ENCODE measurements around the gene ICAM3.
"Not testable (repeated sequence)": the region's sequence is repeated elsewhere in the genome, so short reads cannot be mapped to it uniquely, and the experiment has no call there.

ICAM3 gene

GRCh38 chr19:10339380-10339960 lies at the start of gene ICAM3:
Gene ICAM3 (minus strand): TSS chr19:10339624. CDS start chr19:10339614, 10 bp downstream.
- Mint-ChIP-seq H3K27me3 (ENCODE audit: low read depth) (no peaks in the 10 kb centered on the region), H3K36me3 (ENCODE audit: low read depth) (peaks cover 18% of the 10 kb centered on the region), H3K4me3 (peak within 1 kb of the TSS; percentile 96), H3K4me1 (ENCODE audit: low read depth) (peaks cover 16% of the 10 kb centered on the region), H3K27ac (peak within 1 kb of the TSS; percentile 90), H3K9me3 (no peaks in the 10 kb centered on the region)
- DNase-seq (ENCODE audit: low spot score): peak; percentile 67

GRCh38 chr19:10388957-10389356 lies 49.5 kb upstream of the ICAM3 start:
- peak; percentile 67 for DNase-seq (ENCODE audit: low spot score)
- Mint-ChIP-seq H3K4me3 (no peak overlapping the region), H3K4me1 (ENCODE audit: low read depth) (no peaks in the 10 kb centered on the region), H3K27ac (peak overlapping the region; percentile 15), H3K9me3 (no peaks in the 10 kb centered on the region), H3K27me3 (ENCODE audit: low read depth) (no peaks in the 10 kb centered on the region), H3K36me3 (ENCODE audit: low read depth) (peaks cover 12% of the 10 kb centered on the region)

GRCh38 chr19:10384580-10384979 lies 45.2 kb upstream of the ICAM3 start:
- no peak overlapping the region for H3K27ac Mint-ChIP-seq
- H3K27me3 Mint-ChIP-seq (ENCODE audit: low read depth): no peaks in the 10 kb centered on the region
- peaks cover 6% of the 10 kb centered on the region for H3K36me3 Mint-ChIP-seq (ENCODE audit: low read depth)
- H3K4me1 Mint-ChIP-seq (ENCODE audit: low read depth): peaks cover 9% of the 10 kb centered on the region
- no peaks in the 10 kb centered on the region for H3K9me3 Mint-ChIP-seq
- no peak overlapping the region for H3K4me3 Mint-ChIP-seq
- DNase-seq (ENCODE audit: low spot score): no peak

GRCh38 chr19:10383223-10383499 lies 43.7 kb upstream of the ICAM3 start:
- not testable (repeated sequence) for H3K4me3 Mint-ChIP-seq; H3K9me3 Mint-ChIP-seq; DNase-seq (ENCODE audit: low spot score); H3K27ac Mint-ChIP-seq; H3K27me3 Mint-ChIP-seq (ENCODE audit: low read depth)
- peaks cover 17% of the 10 kb centered on the region for H3K4me1 Mint-ChIP-seq (ENCODE audit: low read depth)
- peaks cover 16% of the 10 kb centered on the region for H3K36me3 Mint-ChIP-seq (ENCODE audit: low read depth)

- peak; percentile 97 for DNase-seq (ENCODE audit: low spot score)
- peak within 1 kb of the TSS; percentile 95 for H3K27ac Mint-ChIP-seq
- peaks cover 23% of the 10 kb centered on the region for H3K36me3 Mint-ChIP-seq (ENCODE audit: low read depth)
- H3K27me3 Mint-ChIP-seq (ENCODE audit: low read depth): no peaks in the 10 kb centered on the region
- no peaks in the 10 kb centered on the region for H3K9me3 Mint-ChIP-seq
- peaks cover 17% of the 10 kb centered on the region for H3K4me1 Mint-ChIP-seq (ENCODE audit: low read depth)
- peak within 1 kb of the TSS; percentile 97 for H3K4me3 Mint-ChIP-seq
Measured at GRCh38 chr19:10380313-10381102, 41.1 kb upstream of the ICAM3 start, which contains the start of gene TYK2. Gene TYK2 (minus strand): TSS chr19:10380572. CDS start chr19:10378406, 2,166 bp downstream.

- peak overlapping the region; percentile 97 for H3K4me3 Mint-ChIP-seq
- peak overlapping the region; percentile 95 for H3K27ac Mint-ChIP-seq
- no peak for DNase-seq (ENCODE audit: low spot score)
- H3K36me3 Mint-ChIP-seq (ENCODE audit: low read depth): peaks cover 26% of the 10 kb centered on the region
- peaks cover 18% of the 10 kb centered on the region for H3K4me1 Mint-ChIP-seq (ENCODE audit: low read depth)
- H3K27me3 Mint-ChIP-seq (ENCODE audit: low read depth): no peaks in the 10 kb centered on the region
- H3K9me3 Mint-ChIP-seq: no peaks in the 10 kb centered on the region
Measured at GRCh38 chr19:10379880-10380312, 40.5 kb upstream of the ICAM3 start.

- H3K27ac Mint-ChIP-seq: no peak overlapping the region
- H3K4me1 Mint-ChIP-seq (ENCODE audit: low read depth): peaks cover 20% of the 10 kb centered on the region
- no peaks in the 10 kb centered on the region for H3K9me3 Mint-ChIP-seq
- H3K36me3 Mint-ChIP-seq (ENCODE audit: low read depth): peaks cover 32% of the 10 kb centered on the region
- no peak for DNase-seq (ENCODE audit: low spot score)
- no peaks in the 10 kb centered on the region for H3K27me3 Mint-ChIP-seq (ENCODE audit: low read depth)
- H3K4me3 Mint-ChIP-seq: no peak overlapping the region
Measured at GRCh38 chr19:10378124-10378523, 38.7 kb upstream of the ICAM3 start.

- H3K4me3 Mint-ChIP-seq; H3K27me3 Mint-ChIP-seq (ENCODE audit: low read depth); H3K9me3 Mint-ChIP-seq; H3K27ac Mint-ChIP-seq; DNase-seq (ENCODE audit: low spot score): not testable (repeated sequence)
- Mint-ChIP-seq H3K36me3 (ENCODE audit: low read depth) (peaks cover 32% of the 10 kb centered on the region), H3K4me1 (ENCODE audit: low read depth) (peaks cover 20% of the 10 kb centered on the region)
Measured at GRCh38 chr19:10377140-10377640, 37.8 kb upstream of the ICAM3 start.

GRCh38 chr19:10374931-10375330 lies 35.5 kb upstream of the ICAM3 start:
- Mint-ChIP-seq H3K9me3 (no peaks in the 10 kb centered on the region), H3K4me3 (no peak overlapping the region), H3K4me1 (ENCODE audit: low read depth) (peaks cover 15% of the 10 kb centered on the region), H3K27me3 (ENCODE audit: low read depth) (no peaks in the 10 kb centered on the region), H3K27ac (no peak overlapping the region), H3K36me3 (ENCODE audit: low read depth) (peaks cover 33% of the 10 kb centered on the region)
- no peak for DNase-seq (ENCODE audit: low spot score)

GRCh38 chr19:10372690-10373089 lies 33.3 kb upstream of the ICAM3 start:
- Mint-ChIP-seq H3K27ac (no peak overlapping the region), H3K4me1 (ENCODE audit: low read depth) (peaks cover 3% of the 10 kb centered on the region), H3K27me3 (ENCODE audit: low read depth) (no peaks in the 10 kb centered on the region), H3K4me3 (no peak overlapping the region), H3K9me3 (no peaks in the 10 kb centered on the region), H3K36me3 (ENCODE audit: low read depth) (peaks cover 31% of the 10 kb centered on the region)
- DNase-seq (ENCODE audit: low spot score): no peak

GRCh38 chr19:10368101-10368803 lies 28.8 kb upstream of the ICAM3 start:
- Mint-ChIP-seq H3K4me3 (no peak overlapping the region), H3K4me1 (ENCODE audit: low read depth) (no peaks in the 10 kb centered on the region), H3K36me3 (ENCODE audit: low read depth) (peaks cover 35% of the 10 kb centered on the region), H3K27me3 (ENCODE audit: low read depth) (no peaks in the 10 kb centered on the region), H3K9me3 (no peaks in the 10 kb centered on the region), H3K27ac (no peak overlapping the region)
- no peak for DNase-seq (ENCODE audit: low spot score)

- H3K27ac Mint-ChIP-seq; H3K27me3 Mint-ChIP-seq (ENCODE audit: low read depth); H3K4me1 Mint-ChIP-seq (ENCODE audit: low read depth); H3K9me3 Mint-ChIP-seq; H3K4me3 Mint-ChIP-seq; DNase-seq (ENCODE audit: low spot score): not testable (repeated sequence)
- peaks cover 35% of the 10 kb centered on the region for H3K36me3 Mint-ChIP-seq (ENCODE audit: low read depth)
Measured at GRCh38 chr19:10366950-10367512, 27.6 kb upstream of the ICAM3 start.

GRCh38 chr19:10365518-10365917 lies 26.1 kb upstream of the ICAM3 start:
- peaks cover 41% of the 10 kb centered on the region for H3K36me3 Mint-ChIP-seq (ENCODE audit: low read depth)
- no peaks in the 10 kb centered on the region for H3K27me3 Mint-ChIP-seq (ENCODE audit: low read depth)
- no peaks in the 10 kb centered on the region for H3K9me3 Mint-ChIP-seq
- DNase-seq (ENCODE audit: low spot score): no peak
- H3K4me3 Mint-ChIP-seq: no peak overlapping the region
- no peaks in the 10 kb centered on the region for H3K4me1 Mint-ChIP-seq (ENCODE audit: low read depth)
- no peak overlapping the region for H3K27ac Mint-ChIP-seq

GRCh38 chr19:10364644-10365043 lies 25.2 kb upstream of the ICAM3 start:
- H3K27me3 Mint-ChIP-seq (ENCODE audit: low read depth): no peaks in the 10 kb centered on the region
- no peaks in the 10 kb centered on the region for H3K4me1 Mint-ChIP-seq (ENCODE audit: low read depth)
- no peak overlapping the region for H3K4me3 Mint-ChIP-seq
- DNase-seq (ENCODE audit: low spot score): no peak
- H3K27ac Mint-ChIP-seq: no peak overlapping the region
- peaks cover 37% of the 10 kb centered on the region for H3K36me3 Mint-ChIP-seq (ENCODE audit: low read depth)
- H3K9me3 Mint-ChIP-seq: no peaks in the 10 kb centered on the region

Measured in T-helper 2 cell treated with Interferon-gamma antibody and Interleukin-4, amounts not matched to agents 5 μg/mL and 100 μg/mL, for 36 hours (primary cell).